IPS-20b (cell line): ENCODE measurements around the gene HEATR9.

Experiments
- H3K27ac ChIP-seq: one replicate; pipeline ENCODE4 v1.5.1; 2013; ENCODE audit warnings: low read length
- H3K27me3 ChIP-seq: 2 replicates; pipeline ENCODE4 v1.6.1; 2013; ENCODE audit warnings: mild to moderate bottlenecking, low read length, inconsistent platforms; ENCODE audit not compliant: insufficient read depth
- H3K36me3 ChIP-seq: 2 replicates; pipeline ENCODE4 v1.6.1; 2013; ENCODE audit warnings: low read depth, mild to moderate bottlenecking, inconsistent platforms, low read length, moderate library complexity; ENCODE audit not compliant: insufficient read depth
- H3K4me1 ChIP-seq: 2 replicates; pipeline ENCODE4 v1.6.1; 2013; ENCODE audit warnings: mild to moderate bottlenecking, control low read depth, inconsistent platforms, low read length, moderate library complexity; ENCODE audit not compliant: insufficient read depth
- H3K4me3 ChIP-seq: 2 replicates; pipeline ENCODE4 v1.5.1; 2013; ENCODE audit warnings: mild to moderate bottlenecking, low read length, inconsistent platforms
- H3K9ac ChIP-seq: 2 replicates; pipeline ENCODE4 v1.6.1; 2013; ENCODE audit warnings: low read depth, mild to moderate bottlenecking, inconsistent platforms, low read length, moderate library complexity
- H3K9me3 ChIP-seq: 2 replicates; pipeline ENCODE4 v1.6.1; 2013; ENCODE audit warnings: mild to moderate bottlenecking, low read depth, low read length, inconsistent platforms; ENCODE audit not compliant: insufficient read depth

The HEATR9 gene

GRCh38 chr17:35892091-35893035 lies 23.7 kb upstream of the HEATR9 start:
- H3K4me3 ChIP-seq = no peak overlapping the region
- H3K9ac ChIP-seq = no peak overlapping the region
- no peaks in the 10 kb centered on the region for H3K9me3 ChIP-seq
- H3K27ac ChIP-seq = no peak overlapping the region
- no peaks in the 10 kb centered on the region for H3K27me3 ChIP-seq
- H3K4me1 ChIP-seq = peaks cover 6% of the 10 kb centered on the region; the same call in 1 of the 2 replicates
- H3K36me3 ChIP-seq = no peaks in the 10 kb centered on the region

DNA sequence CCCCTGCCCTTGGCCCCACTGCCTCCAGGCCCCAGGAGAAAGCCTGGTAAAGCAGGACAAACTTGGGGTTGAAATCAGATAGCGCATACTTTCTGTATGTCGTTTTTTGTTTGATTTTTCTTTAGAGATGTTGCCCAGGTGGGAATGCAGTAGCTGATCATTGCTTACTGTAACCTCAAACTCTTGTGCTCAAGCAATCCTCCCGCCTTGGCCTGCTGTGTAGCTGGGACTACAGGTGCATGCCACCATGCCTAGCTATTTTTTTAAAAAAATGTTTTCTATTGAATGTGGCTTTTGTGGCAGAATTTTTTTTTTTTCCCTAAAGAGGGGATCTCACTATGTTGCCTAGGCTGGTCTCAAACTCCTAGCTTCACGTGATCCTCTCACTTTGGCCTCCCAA lies 22.6 kb upstream of the HEATR9 start:
- H3K4me3 ChIP-seq = no peak overlapping the region
- H3K36me3 ChIP-seq = no peaks in the 10 kb centered on the region
- no peaks in the 10 kb centered on the region for H3K9me3 ChIP-seq
- H3K4me1 ChIP-seq = peaks cover 6% of the 10 kb centered on the region; the same call in 1 of the 2 replicates
- H3K27me3 ChIP-seq = no peaks in the 10 kb centered on the region
- H3K27ac ChIP-seq = no peak overlapping the region
- no peak overlapping the region for H3K9ac ChIP-seq

DNA sequence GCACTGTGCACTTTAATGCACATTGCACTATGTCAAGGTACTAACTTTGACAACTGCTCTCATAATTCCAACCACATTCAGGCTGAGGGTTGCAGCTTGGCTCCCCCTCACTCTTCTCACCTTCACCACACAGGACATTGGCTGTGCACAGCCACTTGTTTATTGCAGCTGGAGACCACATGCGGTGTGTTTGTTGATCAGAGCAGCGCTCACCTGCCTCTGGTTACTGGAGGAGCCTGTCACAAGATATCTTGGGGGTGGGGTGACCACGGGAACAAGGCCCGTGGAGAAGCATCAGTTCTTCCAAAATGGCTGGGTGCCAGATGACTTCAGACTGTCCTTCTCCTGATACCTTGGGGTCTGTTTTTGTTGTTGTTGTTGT lies 22.1 kb upstream of the HEATR9 start:
- H3K36me3 ChIP-seq = no peaks in the 10 kb centered on the region
- H3K27me3 ChIP-seq = no peaks in the 10 kb centered on the region
- peaks cover 6% of the 10 kb centered on the region; the same call in 1 of the 2 replicates for H3K4me1 ChIP-seq

GRCh38 chr17:35889818-35890773 lies 21.4 kb upstream of the HEATR9 start:
- Histone ChIP-seq H3K27me3 (no peaks in the 10 kb centered on the region), H3K9me3 (no peaks in the 10 kb centered on the region), H3K9ac (no peak overlapping the region), H3K27ac (no peak overlapping the region), H3K4me3 (no peak overlapping the region), H3K36me3 (no peaks in the 10 kb centered on the region), H3K4me1 (peaks cover 6% of the 10 kb centered on the region; the same call in 1 of the 2 replicates)

More for the DNA sequence above, 22.1 kb upstream of the HEATR9 start:
- Histone ChIP-seq H3K9ac (no peak overlapping the region), H3K27ac (no peak overlapping the region), H3K9me3 (no peaks in the 10 kb centered on the region), H3K4me3 (no peak overlapping the region)

- Histone ChIP-seq H3K9ac (no peak overlapping the region), H3K4me1 (peaks cover 6% of the 10 kb centered on the region; the same call in 1 of the 2 replicates), H3K4me3 (no peak overlapping the region), H3K27me3 (no peaks in the 10 kb centered on the region), H3K27ac (no peak overlapping the region), H3K36me3 (no peaks in the 10 kb centered on the region), H3K9me3 (no peaks in the 10 kb centered on the region)
Measured at GRCh38 chr17:35889241-35889640, 20.6 kb upstream of the HEATR9 start.

DNA sequence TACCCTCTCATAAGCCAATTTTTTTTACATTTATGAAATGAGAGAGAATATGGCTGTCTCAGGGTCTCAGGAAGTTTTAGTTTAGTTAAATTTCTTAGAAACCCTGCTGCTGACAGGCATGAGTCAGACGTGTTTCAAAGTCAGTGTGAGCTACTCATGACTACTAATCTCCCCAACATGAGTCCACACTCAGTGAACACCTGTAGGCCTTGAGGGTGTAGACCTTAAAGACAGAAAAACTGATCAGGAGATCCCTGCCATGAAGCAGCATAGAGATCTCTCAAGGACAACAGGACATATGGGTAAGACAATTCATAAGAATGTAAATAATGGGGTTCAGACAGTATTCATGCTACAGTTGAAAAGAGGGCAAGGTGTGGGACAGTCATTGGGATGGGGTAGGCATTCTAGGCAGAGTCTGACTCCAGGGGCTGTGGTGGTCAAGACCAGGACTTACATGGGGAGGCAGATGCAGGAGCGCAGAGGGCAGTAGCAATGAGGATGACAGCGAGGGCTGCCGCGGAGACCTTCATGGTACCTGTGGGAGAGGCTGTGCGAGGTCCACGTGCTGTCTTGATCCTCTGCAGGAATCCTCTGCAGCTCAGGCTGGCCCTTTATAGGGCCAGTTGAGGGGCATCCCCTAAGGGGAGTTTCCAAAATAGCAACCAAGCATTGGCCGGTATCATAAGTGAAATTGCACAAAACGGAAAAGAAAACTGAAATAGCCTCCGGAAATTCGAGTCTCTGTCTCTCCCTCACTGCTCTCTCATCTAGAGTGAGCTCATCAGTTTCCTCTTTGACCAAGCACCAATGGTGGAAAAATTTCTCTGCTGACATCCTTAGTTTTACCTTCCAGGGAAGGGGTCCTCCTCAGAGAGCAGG lies 11.3 kb upstream of the HEATR9 start, which contains the start of gene CCL5:
CCL5 (minus strand) TSS at position 588 of the 882 bp plus-strand sequence.
- Histone ChIP-seq H3K27ac (no peak within 1 kb of the TSS), H3K9ac (no peak within 1 kb of the TSS)

DNA sequence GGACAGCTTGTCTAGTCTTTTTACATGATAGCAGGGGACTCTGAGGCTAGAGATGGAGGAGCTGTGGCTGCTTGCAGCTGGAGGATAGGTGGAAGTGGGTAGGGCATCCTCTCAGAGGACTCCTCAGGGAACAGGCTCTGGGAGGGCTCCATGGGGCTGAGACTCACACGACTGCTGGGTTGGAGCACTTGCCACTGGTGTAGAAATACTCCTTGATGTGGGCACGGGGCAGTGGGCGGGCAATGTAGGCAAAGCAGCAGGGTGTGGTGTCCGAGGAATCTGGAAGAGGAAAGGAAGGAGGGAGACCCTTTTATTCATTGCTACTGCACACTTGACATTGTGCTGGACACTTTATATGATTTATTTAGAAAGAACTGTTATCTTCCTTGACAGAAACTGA lies 9.7 kb upstream of the HEATR9 start:
- Histone ChIP-seq H3K4me1 (no peaks in the 10 kb centered on the region), H3K9ac (no peak overlapping the region), H3K4me3 (no peak overlapping the region), H3K9me3 (no peaks in the 10 kb centered on the region), H3K36me3 (no peaks in the 10 kb centered on the region), H3K27ac (no peak overlapping the region), H3K27me3 (no peaks in the 10 kb centered on the region)

More for the DNA sequence above, 11.3 kb upstream of the HEATR9 start, which contains the start of gene CCL5:
- H3K27me3 ChIP-seq = no peaks in the 10 kb centered on the region
- no peak within 1 kb of the TSS for H3K4me3 ChIP-seq
- H3K36me3 ChIP-seq = no peaks in the 10 kb centered on the region
- no peaks in the 10 kb centered on the region for H3K4me1 ChIP-seq
- H3K9me3 ChIP-seq = no peaks in the 10 kb centered on the region

DNA sequence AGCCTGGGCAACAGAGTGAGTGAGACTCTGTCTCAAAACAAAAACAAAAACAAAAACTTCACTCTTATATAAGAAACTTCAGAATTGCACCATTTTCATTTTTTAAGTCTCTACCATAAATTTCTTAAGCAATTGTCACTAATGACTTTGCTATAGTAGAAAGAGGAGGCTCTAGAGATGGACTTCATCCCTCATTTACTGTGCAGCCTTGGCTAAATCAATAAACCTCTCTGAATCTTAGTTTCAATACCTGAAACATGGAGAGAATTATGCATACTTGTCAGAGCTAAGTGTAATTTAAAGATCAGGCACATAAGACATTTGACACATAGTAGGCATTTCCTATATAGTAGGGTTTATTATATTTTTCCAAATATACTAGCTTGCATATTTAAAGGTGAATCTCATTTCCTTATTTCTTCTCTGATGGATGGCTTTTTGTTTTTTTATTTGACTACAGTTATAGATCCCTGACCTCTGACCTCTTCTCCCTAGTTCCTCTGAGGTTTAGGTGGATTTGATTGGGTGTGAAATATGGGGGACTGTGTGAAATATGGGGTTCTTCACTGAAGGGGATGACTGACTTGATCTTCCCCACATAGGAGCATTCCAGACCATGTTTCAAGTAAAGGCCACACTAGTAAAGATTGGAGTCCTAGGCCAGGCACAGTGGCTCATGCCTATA lies 8.8 kb upstream of the HEATR9 start:
- no peak overlapping the region for H3K4me3 ChIP-seq
- H3K36me3 ChIP-seq = no peaks in the 10 kb centered on the region
- no peaks in the 10 kb centered on the region for H3K4me1 ChIP-seq
- H3K27ac ChIP-seq = no peak overlapping the region
- H3K9ac ChIP-seq = no peak overlapping the region
- no peaks in the 10 kb centered on the region for H3K27me3 ChIP-seq
- H3K9me3 ChIP-seq = no peaks in the 10 kb centered on the region

DNA sequence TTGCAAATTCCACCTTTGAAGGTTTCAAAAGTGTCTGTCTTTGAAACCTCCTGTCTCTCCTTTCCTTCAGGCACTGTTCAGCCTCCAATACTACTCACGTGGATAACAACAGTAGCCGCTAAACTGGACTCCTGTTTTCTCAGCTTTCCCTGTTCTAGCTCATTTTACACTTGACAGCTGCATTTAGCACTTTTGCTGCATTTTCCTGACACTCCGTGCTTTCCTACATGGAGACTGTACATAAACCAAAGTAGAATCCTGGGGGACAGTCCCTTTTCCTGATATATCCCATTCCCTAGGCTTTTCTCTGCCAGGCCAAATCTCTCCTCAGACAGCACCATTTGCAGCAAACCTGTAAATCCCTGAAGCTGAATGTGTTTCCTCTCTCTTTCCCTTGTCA lies 7.8 kb upstream of the HEATR9 start:
- no peak overlapping the region for H3K9ac ChIP-seq
- H3K27ac ChIP-seq = no peak overlapping the region
- no peaks in the 10 kb centered on the region for H3K36me3 ChIP-seq
- no peak overlapping the region for H3K4me3 ChIP-seq
- H3K4me1 ChIP-seq = no peaks in the 10 kb centered on the region
- no peaks in the 10 kb centered on the region for H3K9me3 ChIP-seq
- H3K27me3 ChIP-seq = no peaks in the 10 kb centered on the region

GRCh38 chr17:35875800-35876139 lies 7.1 kb upstream of the HEATR9 start:
- no peak overlapping the region for H3K4me3 ChIP-seq
- H3K36me3 ChIP-seq = no peaks in the 10 kb centered on the region
- no peaks in the 10 kb centered on the region for H3K27me3 ChIP-seq
- H3K9ac ChIP-seq = no peak overlapping the region
- H3K9me3 ChIP-seq = no peaks in the 10 kb centered on the region
- no peaks in the 10 kb centered on the region for H3K4me1 ChIP-seq
- no peak overlapping the region for H3K27ac ChIP-seq
